Left lung (tissue), 10 donors: ENCODE results near the gene CCDC146. TPM values are rescaled to one million over a fixed set of nuclear protein-coding genes. Genes with fewer than 3 reads are reported as not detected.

Experiments used
- ATAC-seq: fragments of 200-7000 bp; cut with Tn5 transposase; one replicate; pipeline ENCODE4 v1.9.1; 2020; ENCODE audit warnings: moderate library complexity
- DNase-seq, 4 donors: peaks; one replicate each; pipeline ENCODE4 v3.0.0-alpha.2; 2013 to 2020
- H3K27ac ChIP-seq, 2 donors: fragments of 200-600 bp; sonication (generic) in 1 of 2; one replicate each; pipeline versions ENCODE4 v1.5.0 to v1.8.0; 2020 to 2021
- H3K27me3 ChIP-seq, 2 donors: fragments of 200-600 bp; sonication (generic) in 1 of 2; one replicate each; pipeline versions ENCODE4 v1.5.0 to v1.8.0; 2020 to 2021
- H3K36me3 ChIP-seq, 2 donors: fragments of 200-600 bp; sonication (generic) in 1 of 2; one replicate each; pipeline versions ENCODE4 v1.5.0 to v1.8.0; 2020 to 2021
- H3K4me1 ChIP-seq, 2 donors: fragments of 200-600 bp; one replicate each; pipeline ENCODE4 v1.8.0; 2021
- H3K4me3 ChIP-seq, 2 donors: fragments of 200-600 bp; sonication (generic) in 1 of 2; one replicate each; pipeline versions ENCODE4 v1.5.0 to v1.8.0; 2020 to 2021; ENCODE audit warnings: mild to moderate bottlenecking in 1 of 2
- H3K9me3 ChIP-seq, 2 donors: fragments of 200-600 bp; sonication (generic) in 1 of 2; one replicate each; pipeline versions ENCODE4 v1.5.0 to v1.8.0; 2020 to 2021
- intact Hi-C, 2 donors: fragments of 100-400 bp; cut with DNase I; formaldehyde crosslinking; loops; one replicate each; pipeline versions ENCODE4 v1.11.2 to v1.14.2; 2022
- polyA plus RNA-seq, 6 donors: library from polyadenylated mRNA; unstranded; fragments of 120-200 nt; gene quantifications; one replicate each; pipeline ENCODE4 v1.2.1, GENCODE V29; 2013; ENCODE audit not compliant: insufficient read length in 6 of 6
- total RNA-seq, 2 donors: library from RNA; stranded (reverse); fragmentation: NEBNext Ultra II Directional; extraction: Animal tissue kit (Norgen Biotek cat#: 25700); gene quantifications; one replicate each; pipeline ENCODE4 v1.2.1, GENCODE V29; 2021
- TF ChIP-seq, protein P1 (sequence below), 2 donors: fragments of 200-600 bp; sonication (generic) in 1 of 2; IDR thresholded peaks; one replicate each; pipeline versions ENCODE4 v1.5.0 to v1.8.0; 2021; ENCODE audit warnings: antibody characterized with exemption in 2 of 2
- donor health status: DM: no; HTN: yes; CAD: no.
- donor health status: DM: no; HTN: no; CAD: no.

CCDC146 gene
- total and polyA plus RNA-seq, 8 donors: 3.9 to 29.8 (median 18.7) TPM

GRCh38 chr7:77306231-77307067 is 184.0 kb downstream of the CCDC146 start:
- intact Hi-C loops: no loop called here
- no peak for ATAC-seq

DNA sequence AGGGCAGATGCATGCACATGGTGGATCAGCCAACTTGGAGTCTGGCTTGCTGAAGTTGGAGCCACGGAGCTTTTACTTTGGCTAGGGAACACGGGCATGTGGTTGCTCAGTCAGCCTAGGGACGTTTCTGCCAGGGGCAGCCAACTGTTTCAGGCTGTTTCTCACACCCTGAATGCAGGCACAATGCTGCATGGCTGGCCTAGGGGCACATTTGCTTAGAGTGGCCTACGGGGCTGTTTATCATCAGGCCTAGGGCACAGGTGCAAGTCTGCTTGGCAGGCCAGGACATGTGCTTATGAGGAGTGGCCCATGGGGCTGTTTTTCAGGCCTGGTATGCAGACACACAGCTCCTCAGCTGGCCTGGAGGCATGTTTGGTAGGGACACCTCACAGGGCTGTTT is 186.4 kb downstream of the CCDC146 start:
- intact Hi-C loops: no loop called here
- TF ChIP-seq, protein P1, sequence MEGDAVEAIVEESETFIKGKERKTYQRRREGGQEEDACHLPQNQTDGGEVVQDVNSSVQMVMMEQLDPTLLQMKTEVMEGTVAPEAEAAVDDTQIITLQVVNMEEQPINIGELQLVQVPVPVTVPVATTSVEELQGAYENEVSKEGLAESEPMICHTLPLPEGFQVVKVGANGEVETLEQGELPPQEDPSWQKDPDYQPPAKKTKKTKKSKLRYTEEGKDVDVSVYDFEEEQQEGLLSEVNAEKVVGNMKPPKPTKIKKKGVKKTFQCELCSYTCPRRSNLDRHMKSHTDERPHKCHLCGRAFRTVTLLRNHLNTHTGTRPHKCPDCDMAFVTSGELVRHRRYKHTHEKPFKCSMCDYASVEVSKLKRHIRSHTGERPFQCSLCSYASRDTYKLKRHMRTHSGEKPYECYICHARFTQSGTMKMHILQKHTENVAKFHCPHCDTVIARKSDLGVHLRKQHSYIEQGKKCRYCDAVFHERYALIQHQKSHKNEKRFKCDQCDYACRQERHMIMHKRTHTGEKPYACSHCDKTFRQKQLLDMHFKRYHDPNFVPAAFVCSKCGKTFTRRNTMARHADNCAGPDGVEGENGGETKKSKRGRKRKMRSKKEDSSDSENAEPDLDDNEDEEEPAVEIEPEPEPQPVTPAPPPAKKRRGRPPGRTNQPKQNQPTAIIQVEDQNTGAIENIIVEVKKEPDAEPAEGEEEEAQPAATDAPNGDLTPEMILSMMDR (IDR thresholded peaks at IDR 0.05): no peak
- DNase-seq: no peak
- no peaks in the 10 kb centered on the region for H3K27me3 ChIP-seq
- H3K4me3 ChIP-seq: no peak overlapping the region
- no peaks in the 10 kb centered on the region for H3K9me3 ChIP-seq
- ATAC-seq: no peak
- H3K4me1 ChIP-seq: no peaks in the 10 kb centered on the region
- peaks cover 0 to 49% of the 10 kb centered on the region in 2 donors for H3K36me3 ChIP-seq
- H3K27ac ChIP-seq: no peak overlapping the region

More at GRCh38 chr7:77306231-77307067, 184.0 kb downstream of the CCDC146 start:
- H3K27me3 ChIP-seq: no peaks in the 10 kb centered on the region
- no peak overlapping the region for H3K4me3 ChIP-seq
- TF ChIP-seq, protein P1 (IDR thresholded peaks at IDR 0.05): no peak
- H3K36me3 ChIP-seq: peaks cover 0 to 26% of the 10 kb centered on the region in 2 donors
- no peak overlapping the region for H3K27ac ChIP-seq
- peaks cover 0 to 2% of the 10 kb centered on the region in 2 donors for H3K9me3 ChIP-seq
- H3K4me1 ChIP-seq: no peaks in the 10 kb centered on the region
- no peak for DNase-seq

GRCh38 chr7:77309714-77310220 is 187.4 kb downstream of the CCDC146 start:
- Histone ChIP-seq H3K27ac (no peak overlapping the region), H3K27me3 (no peaks in the 10 kb centered on the region), H3K4me1 (no peaks in the 10 kb centered on the region), H3K36me3 (peaks cover 0 to 59% of the 10 kb centered on the region in 2 donors), H3K9me3 (no peaks in the 10 kb centered on the region), H3K4me3 (no peak overlapping the region)
- TF ChIP-seq, protein P1 (IDR thresholded peaks at IDR 0.05): no peak
- intact Hi-C loops: no loop called here
- ATAC-seq: no peak
- no peak for DNase-seq

DNA sequence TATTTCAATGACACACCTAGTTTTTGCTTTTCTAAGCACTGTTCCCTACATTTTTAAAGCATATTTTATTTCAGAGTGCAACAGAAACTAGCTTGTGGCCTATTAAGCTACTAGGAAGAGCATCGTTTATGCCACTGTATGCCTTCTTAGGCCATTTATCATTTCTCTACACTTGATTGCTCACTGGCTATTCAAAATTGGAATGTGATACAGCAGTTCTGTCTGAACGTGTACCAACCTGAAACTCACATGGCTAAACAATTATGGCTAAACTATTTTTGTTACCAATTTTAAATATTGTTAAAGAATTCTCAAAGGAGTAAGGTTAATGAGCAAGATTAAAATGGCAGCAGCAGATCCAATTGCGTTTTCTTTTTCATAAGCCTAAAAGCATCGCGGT is 188.6 kb downstream of the CCDC146 start:
- Histone ChIP-seq H3K4me1 (no peaks in the 10 kb centered on the region), H3K27ac (no peak overlapping the region), H3K36me3 (peaks cover 0 to 66% of the 10 kb centered on the region in 2 donors), H3K27me3 (no peaks in the 10 kb centered on the region), H3K4me3 (no peak overlapping the region), H3K9me3 (no peaks in the 10 kb centered on the region)
- ATAC-seq: no peak
- TF ChIP-seq, protein P1 (IDR thresholded peaks at IDR 0.05): no peak
- intact Hi-C loops: no loop called here
- DNase-seq: no peak

GRCh38 chr7:77313085-77313484 is 190.7 kb downstream of the CCDC146 start:
- no peaks in the 10 kb centered on the region for H3K9me3 ChIP-seq
- ATAC-seq (no peak), DNase-seq (no peak)
- no peak overlapping the region for H3K4me3 ChIP-seq
- TF ChIP-seq, protein P1 (IDR thresholded peaks at IDR 0.05): no peak
- H3K36me3 ChIP-seq: peaks cover 0 to 66% of the 10 kb centered on the region in 2 donors
- H3K4me1 ChIP-seq: peaks cover 0 to 8% of the 10 kb centered on the region in 2 donors
- intact Hi-C loops: no loop called here
- H3K27me3 ChIP-seq: no peaks in the 10 kb centered on the region
- H3K27ac ChIP-seq: no peak overlapping the region
